Right ventricle myocardium superior (tissue), 1 donor: ENCODE measurements around the gene COL6A1. TPM values are rescaled to one million over a fixed set of nuclear protein-coding genes. Genes with fewer than 3 reads are reported as not detected.
A peak's percentile ranks its signal among the peaks of the same experiment; 100 is the strongest.

ENCODE experiments used
- ATAC-seq: fragments of 200-7000 bp; cut with Tn5 transposase; one replicate; pipeline ENCODE4 v1.9.1; 2020; ENCODE audit warnings: mild to moderate bottlenecking; ENCODE audit not compliant: poor library complexity
- DNase-seq: peaks from one replicate; pipeline ENCODE4 v3.0.0-alpha.2; 2020
- intact Hi-C: fragments of 100-400 bp; cut with DNase I; formaldehyde crosslinking; loops from one replicate; pipeline ENCODE4 v1.11.2; 2022
- total RNA-seq: library from RNA; stranded (reverse); fragmentation: NEBNext Ultra II Directional; extraction: Animal tissue kit (Norgen Biotek cat#: 25700); gene quantifications from one replicate; pipeline ENCODE4 v1.2.1, GENCODE V29; 2021
- donor health status: DM: no; HTN: yes; CAD: no; lungs with severe emphysema.

The COL6A1 gene
- total RNA-seq, 1 donor from 2014 or later: 173 TPM

DNA sequence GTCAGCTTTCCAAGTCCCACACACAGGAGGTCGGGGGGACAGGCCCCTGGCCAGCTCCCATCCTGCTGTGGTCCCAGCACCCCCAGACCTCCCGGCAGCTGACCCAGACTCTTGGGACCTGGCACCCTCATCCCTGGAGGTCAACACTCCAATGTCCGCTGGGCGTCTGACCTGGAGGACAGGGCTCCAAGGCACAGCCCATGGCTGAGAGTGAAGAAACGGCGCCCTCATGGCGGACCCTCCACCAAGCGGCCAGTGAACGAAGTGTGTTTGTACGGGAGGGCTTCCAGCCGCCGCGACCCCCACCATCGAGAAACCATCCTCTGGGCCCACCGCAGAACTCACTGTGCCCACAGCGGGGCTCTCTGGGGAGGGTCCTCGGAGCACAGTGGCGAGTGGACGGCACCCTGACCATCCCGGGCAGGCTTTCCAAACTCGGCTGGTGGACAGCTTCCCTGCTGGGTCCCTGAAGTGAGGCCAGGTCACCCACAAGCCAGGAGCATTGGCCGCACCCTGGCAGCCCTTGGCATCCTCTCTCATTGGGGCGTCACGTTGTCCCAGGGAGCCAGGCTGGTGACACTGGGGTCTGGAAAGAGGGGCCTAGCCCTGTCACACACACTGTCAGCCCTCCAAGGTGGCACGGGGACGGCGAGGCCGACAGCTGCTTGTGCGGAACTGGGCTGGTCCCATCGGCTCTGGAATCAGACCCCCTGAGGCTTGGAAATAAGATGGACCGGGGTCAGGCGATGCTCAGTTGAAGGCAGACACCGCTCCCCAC lies 68.5 kb downstream of the COL6A1 start:
- DNase-seq (no peak), ATAC-seq (no peak)
- intact Hi-C loops: loop anchor here (10.0 kb wide), 1 partner anchor 65 kb away; the partner anchor contains the start of gene COL6A1

DNA sequence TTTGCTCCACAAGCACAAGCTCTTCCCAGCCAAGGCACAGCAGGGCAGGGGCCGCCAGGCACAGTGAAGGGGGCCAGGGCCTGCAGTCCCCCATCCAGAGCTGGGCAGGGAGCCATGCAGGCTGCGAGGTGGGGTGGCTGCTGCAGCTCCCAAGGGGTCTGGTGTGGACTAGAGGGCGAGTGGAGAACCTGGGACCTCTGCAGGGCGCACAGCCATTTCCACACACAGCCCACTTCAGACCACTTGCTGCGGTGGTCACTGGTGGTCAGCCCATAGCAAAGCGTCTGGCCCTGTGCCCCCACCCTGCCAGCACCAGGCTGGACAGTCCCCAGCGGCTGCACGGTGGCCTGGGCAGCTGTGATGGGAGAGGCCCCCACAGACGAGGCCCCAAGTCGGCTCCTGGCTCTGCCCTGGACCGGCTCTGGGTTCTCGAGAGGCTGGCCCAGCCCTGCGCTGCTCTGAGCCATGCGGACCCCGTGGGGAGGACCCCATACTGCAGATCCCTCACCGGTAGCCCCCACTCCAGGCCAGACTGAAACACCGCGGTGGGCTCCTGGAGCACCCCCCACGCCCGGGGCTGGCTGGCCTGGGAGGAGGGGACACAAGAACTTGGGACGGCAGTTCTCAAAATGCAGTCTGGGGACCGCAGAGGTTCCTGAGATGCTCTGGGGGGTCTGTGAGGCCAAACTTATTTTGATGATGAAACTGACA lies 69.3 kb downstream of the COL6A1 start:
- DNase-seq (no peak), ATAC-seq (no peak)
- intact Hi-C loops: loop anchor here (10.0 kb wide), 1 partner anchor 66 kb away; the partner anchor contains the start of gene COL6A1

- ATAC-seq: no peak
- no peak for DNase-seq
- intact Hi-C loops: loop anchor here (10.0 kb wide), 1 partner anchor 67 kb away; the partner anchor contains the start of gene COL6A1
Measured at GRCh38 chr21:46051379-46051770, 69.8 kb downstream of the COL6A1 start.

DNA sequence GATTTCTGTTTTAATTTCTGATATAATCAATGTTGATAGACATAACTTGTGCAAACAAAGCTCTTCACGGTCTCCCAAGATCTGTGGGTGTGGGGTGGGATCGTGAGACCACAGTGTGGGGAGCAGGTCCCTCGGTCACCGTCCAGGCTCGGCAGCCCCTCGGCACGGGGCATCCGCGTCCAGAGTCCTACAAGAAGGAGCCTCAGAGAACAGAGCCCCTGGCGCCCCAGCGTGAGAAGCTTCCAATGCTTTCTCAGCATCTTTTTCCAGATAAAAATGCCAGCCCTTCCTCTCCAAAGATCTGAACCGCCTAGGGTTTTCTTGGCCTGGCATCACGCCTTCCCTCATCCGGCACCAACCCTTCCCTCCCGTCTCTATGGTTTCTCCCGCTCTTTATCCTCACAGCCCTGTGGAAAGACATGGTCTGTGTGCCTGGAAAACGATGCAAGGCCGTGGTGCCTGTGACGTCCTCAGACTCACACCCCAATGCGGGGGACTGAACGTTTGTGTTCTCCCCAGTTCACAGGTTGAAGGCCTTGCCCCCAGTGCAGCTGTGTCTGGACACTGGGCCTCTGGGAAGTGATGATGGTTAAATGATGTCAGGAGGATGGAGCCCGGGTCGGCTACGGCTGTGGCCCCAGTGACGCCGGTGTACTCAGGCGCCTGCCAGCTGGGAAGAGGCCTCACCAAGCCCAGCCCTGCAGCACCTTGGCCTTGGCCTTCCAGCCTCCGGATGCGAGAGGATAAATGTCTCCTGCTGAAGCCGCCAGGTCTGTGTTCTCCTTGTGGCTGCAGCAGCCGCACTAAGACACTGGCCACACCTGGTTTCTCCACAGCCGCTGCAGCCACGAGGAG lies 70.5 kb downstream of the COL6A1 start:
- ATAC-seq (no peak), DNase-seq (no peak)
- intact Hi-C loops: loop anchor here (10.0 kb wide), 1 partner anchor 67 kb away; the partner anchor contains the start of gene COL6A1

- intact Hi-C loops: loop anchor here (10.0 kb wide), 1 partner anchor 68 kb away; the partner anchor contains the start of gene COL6A1
- ATAC-seq (no peak), DNase-seq (no peak)
Measured at GRCh38 chr21:46052703-46053651, 71.4 kb downstream of the COL6A1 start.

- intact Hi-C loops: loop anchor here (10.0 kb wide), 1 partner anchor 69 kb away; the partner anchor contains the start of gene COL6A1
- ATAC-seq (no peak), DNase-seq (no peak)
Measured at GRCh38 chr21:46054031-46054430, 72.5 kb downstream of the COL6A1 start.

DNA sequence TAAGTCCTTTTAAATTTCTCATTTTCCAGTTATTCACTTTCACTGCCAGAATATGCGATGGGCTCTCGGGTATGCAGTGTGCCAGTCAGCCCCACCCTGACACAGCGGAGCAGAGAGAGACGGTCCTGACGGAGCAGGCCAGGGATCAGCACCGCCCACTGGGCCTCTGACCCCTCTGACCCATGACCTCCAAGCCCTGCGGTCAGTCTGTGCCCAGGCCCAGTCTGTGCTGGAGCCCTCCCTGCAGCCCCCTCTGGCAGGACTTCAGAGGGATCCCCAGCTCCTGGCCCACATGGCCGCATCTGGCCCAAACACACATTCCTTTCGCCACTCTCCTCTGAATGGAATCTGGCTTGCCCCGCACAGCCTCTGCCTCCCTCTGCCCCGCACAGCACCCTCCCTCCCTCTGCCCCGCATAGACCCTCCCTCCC lies 72.9 kb downstream of the COL6A1 start:
- no peak for DNase-seq
- intact Hi-C loops: loop anchor here (10.0 kb wide), 1 partner anchor 70 kb away; the partner anchor contains the start of gene COL6A1
- ATAC-seq: peak; percentile 35

Other genes starting within 250 kb of the COL6A1 start
- gene COL6A2, start 116.3 kb downstream of the COL6A1 start, total RNA-seq: 191 TPM
- gene FTCD, start 173.8 kb downstream of the COL6A1 start, total RNA-seq: 1.9 TPM
- gene SPATC1L, start 202.7 kb downstream of the COL6A1 start, total RNA-seq: 6.3 TPM
- 57.9 TPM for gene LSS, start 247.0 kb downstream of the COL6A1 start, total RNA-seq